ENCODE results near the gene MAZ.
"Not testable (repeated sequence)": the region's sequence is repeated elsewhere in the genome, so short reads cannot be mapped to it uniquely, and the experiment has no call there.

The MAZ gene

GRCh38 chr16:29825145-29826044, 19.1 kb downstream of the MAZ start:
- no peak for DNase-seq

- no peak for DNase-seq
These were observed 20.0 kb downstream of the MAZ start for GRCh38 chr16:29826342-29826695.

- no peak for DNase-seq
These were observed 24.4 kb downstream of the MAZ start for GRCh38 chr16:29830774-29831173.

- no peak for DNase-seq
These were observed 25.2 kb downstream of the MAZ start for GRCh38 chr16:29831490-29831889.

GRCh38 chr16:29833219-29833618, 26.9 kb downstream of the MAZ start:
- DNase-seq = not testable (repeated sequence)

GRCh38 chr16:29834079-29834478, 27.8 kb downstream of the MAZ start:
- DNase-seq = no peak

- no peak for DNase-seq
These were observed 29.6 kb downstream of the MAZ start for GRCh38 chr16:29835926-29836325.

GRCh38 chr16:29836623-29837022, 30.3 kb downstream of the MAZ start:
- no peak for DNase-seq

- no peak for DNase-seq
These were observed 31.5 kb downstream of the MAZ start for GRCh38 chr16:29837841-29838240.

GRCh38 chr16:29839822-29840221, 33.5 kb downstream of the MAZ start:
- no peak for DNase-seq

- no peak for DNase-seq
These were observed 33.9 kb downstream of the MAZ start for GRCh38 chr16:29840240-29840639.

- DNase-seq = no peak
These were observed 35.3 kb downstream of the MAZ start for GRCh38 chr16:29841631-29842030.

GRCh38 chr16:29842732-29843346, 36.5 kb downstream of the MAZ start:
- no peak for DNase-seq

- no peak for DNase-seq
These were observed 37.6 kb downstream of the MAZ start for GRCh38 chr16:29843931-29844330.

- DNase-seq = peak; percentile 31
These were observed 38.4 kb downstream of the MAZ start for GRCh38 chr16:29844575-29845331.

GRCh38 chr16:29845656-29846055, 39.3 kb downstream of the MAZ start:
- peak; percentile 76 for DNase-seq

- DNase-seq = no peak
These were observed 42.3 kb downstream of the MAZ start for GRCh38 chr16:29848420-29849297.

GRCh38 chr16:29849505-29849904, 43.2 kb downstream of the MAZ start:
- DNase-seq = no peak

GRCh38 chr16:29850998-29851397, 44.7 kb downstream of the MAZ start:
- DNase-seq = no peak

- DNase-seq = no peak
These were observed 46.3 kb downstream of the MAZ start for GRCh38 chr16:29852654-29853053.

- DNase-seq = no peak
These were observed 48.3 kb downstream of the MAZ start for GRCh38 chr16:29854520-29855100.

GRCh38 chr16:29857133-29857760, 50.9 kb downstream of the MAZ start:
- DNase-seq = no peak
